Measurements from ENCODE around the gene HADHA.

DNA sequence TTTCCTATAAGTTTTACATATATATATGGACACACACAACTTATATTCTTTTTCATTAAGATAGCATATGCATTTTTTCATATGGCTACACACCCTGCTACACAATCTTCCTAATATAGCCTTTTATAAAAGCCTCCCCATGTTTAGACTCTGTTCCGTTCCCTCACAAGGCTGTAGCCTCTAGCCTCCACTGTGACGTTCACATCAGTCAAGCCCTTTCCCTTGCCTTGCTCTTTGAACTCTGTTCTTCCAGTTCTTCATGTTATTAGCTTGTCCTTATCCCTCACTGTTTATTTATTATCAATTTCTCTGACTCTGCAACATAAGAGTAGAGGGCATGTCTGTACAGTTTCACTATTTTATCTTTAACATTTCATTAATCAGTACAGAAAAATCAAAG is 39.2 kb upstream of the HADHA start:
- TF ChIP-seq, protein P1, sequence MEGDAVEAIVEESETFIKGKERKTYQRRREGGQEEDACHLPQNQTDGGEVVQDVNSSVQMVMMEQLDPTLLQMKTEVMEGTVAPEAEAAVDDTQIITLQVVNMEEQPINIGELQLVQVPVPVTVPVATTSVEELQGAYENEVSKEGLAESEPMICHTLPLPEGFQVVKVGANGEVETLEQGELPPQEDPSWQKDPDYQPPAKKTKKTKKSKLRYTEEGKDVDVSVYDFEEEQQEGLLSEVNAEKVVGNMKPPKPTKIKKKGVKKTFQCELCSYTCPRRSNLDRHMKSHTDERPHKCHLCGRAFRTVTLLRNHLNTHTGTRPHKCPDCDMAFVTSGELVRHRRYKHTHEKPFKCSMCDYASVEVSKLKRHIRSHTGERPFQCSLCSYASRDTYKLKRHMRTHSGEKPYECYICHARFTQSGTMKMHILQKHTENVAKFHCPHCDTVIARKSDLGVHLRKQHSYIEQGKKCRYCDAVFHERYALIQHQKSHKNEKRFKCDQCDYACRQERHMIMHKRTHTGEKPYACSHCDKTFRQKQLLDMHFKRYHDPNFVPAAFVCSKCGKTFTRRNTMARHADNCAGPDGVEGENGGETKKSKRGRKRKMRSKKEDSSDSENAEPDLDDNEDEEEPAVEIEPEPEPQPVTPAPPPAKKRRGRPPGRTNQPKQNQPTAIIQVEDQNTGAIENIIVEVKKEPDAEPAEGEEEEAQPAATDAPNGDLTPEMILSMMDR (IDR thresholded peaks at IDR 0.05; ENCODE audit: low read depth, low read length), result no peak
- no peak for TF ChIP-seq EZH2phosphoT487 (IDR thresholded peaks at IDR 0.05; ENCODE audit: low read depth)
